GM12874 (cell line): Measurements from ENCODE around the gene PURB.

Experiments used
- CTCF ChIP-seq: IDR thresholded peaks from 2 replicates; pipeline ENCODE4 v1.5.1; 2011; ENCODE audit warnings: low read depth, mild to moderate bottlenecking, control low read depth, low read length, moderate library complexity; ENCODE audit not compliant: insufficient read depth

PURB gene

DNA sequence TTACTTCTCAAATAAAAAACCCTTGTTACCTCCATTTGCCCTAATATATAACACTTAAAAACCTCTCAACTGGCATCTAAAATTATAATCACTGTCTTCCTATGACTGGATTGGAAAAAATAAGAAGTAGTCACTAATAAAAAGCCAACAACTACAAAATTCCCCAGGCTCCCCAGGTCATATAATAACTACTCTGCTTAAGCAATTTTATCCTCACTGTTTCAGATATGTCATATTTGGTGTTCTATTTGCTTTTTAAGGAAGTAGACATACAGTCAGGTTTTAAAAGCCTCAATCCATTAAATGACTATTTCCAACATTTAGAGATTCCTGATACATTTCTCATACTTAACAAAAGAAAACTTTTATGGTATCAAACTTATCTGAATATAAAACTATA, 39.9 kb downstream of the PURB start:
- no peak for TF ChIP-seq CTCF

GRCh38 chr7:44838751-44839150, 46.6 kb downstream of the PURB start:
- no peak for TF ChIP-seq CTCF

DNA sequence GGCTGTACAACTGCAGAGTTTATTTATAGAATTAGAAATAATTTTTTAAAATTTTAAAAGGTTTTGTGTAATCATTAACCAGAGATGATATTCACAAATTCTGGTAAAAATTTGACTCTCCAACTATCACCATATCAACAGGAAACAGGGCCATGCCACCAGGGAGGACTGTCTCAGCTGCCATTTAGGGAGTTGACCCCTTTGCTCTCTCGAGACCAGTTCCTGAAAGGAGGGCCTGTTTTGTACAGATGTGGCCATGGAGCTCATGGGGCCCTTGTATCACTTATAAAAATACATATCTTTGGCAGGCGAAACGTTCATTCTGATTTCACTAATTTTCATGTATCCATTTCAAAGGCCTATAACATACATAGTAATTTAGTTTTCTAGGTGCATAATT, 57.8 kb downstream of the PURB start:
- no peak for TF ChIP-seq CTCF
